ENCODE measurements around the gene GALNTL6. TPM values are rescaled to one million over a fixed set of nuclear protein-coding genes. Genes with fewer than 3 reads are reported as not detected.

GALNTL6 gene
- polyA plus RNA-seq, 5 donors = 0.06 to 0.13 (median 0.08) TPM

GRCh38 chr4:172806841-172807240 lies 993.6 kb downstream of the GALNTL6 start:
- no peak for DNase-seq

GRCh38 chr4:172808196-172808595 lies 995.0 kb downstream of the GALNTL6 start:
- no peak for DNase-seq

DNA sequence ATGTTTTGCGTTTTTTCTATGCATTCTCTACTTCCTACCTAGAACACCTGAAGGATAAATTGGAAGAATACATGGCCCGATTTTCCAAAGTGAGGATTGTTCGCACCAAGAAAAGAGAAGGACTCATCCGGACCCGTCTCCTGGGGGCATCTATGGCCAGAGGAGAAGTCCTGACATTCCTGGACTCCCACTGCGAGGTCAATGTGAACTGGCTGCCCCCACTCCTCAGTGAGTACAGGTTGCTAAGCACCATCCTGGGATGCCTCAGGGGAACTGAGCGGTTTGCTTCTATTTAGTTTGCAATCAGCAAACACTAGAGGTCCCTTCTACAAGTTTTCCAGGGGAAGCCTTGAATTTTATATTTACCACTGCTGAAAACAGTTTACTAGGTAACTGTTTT lies 996.1 kb downstream of the GALNTL6 start:
- no peak for DNase-seq

DNA sequence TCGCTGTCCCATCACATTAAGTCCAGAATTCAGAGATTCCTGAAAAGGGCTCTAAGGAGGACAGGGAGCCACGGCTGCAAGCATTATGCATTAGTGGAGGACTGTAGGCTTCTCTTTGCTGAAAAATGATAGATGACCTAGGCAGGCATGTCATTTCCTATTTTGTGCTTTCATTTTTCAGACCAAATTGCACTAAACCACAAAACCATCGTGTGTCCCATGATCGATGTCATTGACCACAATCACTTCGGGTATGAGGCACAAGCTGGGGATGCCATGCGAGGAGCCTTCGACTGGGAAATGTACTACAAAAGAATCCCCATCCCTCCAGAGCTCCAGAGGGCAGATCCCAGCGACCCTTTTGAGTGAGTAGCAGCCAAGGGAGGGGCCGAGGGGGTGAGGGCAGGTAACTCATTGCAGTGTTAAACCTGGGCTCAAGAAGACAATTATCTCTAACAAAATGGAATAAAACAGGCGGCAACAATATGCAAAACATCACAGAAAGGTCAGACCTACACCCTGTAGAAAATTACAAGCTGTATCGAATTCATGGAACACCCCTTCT lies 1000.2 kb downstream of the GALNTL6 start:
- no peak for DNase-seq

GRCh38 chr4:172815499-172816164 lies 1002.4 kb downstream of the GALNTL6 start:
- no peak for DNase-seq

- no peak for DNase-seq
These were observed 1005.7 kb downstream of the GALNTL6 start for GRCh38 chr4:172818901-172819300.

- DNase-seq = no peak
These were observed 1006.1 kb downstream of the GALNTL6 start for GRCh38 chr4:172819353-172819752.

- no peak for DNase-seq
These were observed 1009.1 kb downstream of the GALNTL6 start for GRCh38 chr4:172822331-172822730.

GRCh38 chr4:172826346-172826745 lies 1013.1 kb downstream of the GALNTL6 start:
- DNase-seq = no peak

- DNase-seq = no peak
These were observed 1013.7 kb downstream of the GALNTL6 start for GRCh38 chr4:172826861-172827260.

GRCh38 chr4:172830295-172830764 lies 1017.1 kb downstream of the GALNTL6 start:
- no peak for DNase-seq

DNA sequence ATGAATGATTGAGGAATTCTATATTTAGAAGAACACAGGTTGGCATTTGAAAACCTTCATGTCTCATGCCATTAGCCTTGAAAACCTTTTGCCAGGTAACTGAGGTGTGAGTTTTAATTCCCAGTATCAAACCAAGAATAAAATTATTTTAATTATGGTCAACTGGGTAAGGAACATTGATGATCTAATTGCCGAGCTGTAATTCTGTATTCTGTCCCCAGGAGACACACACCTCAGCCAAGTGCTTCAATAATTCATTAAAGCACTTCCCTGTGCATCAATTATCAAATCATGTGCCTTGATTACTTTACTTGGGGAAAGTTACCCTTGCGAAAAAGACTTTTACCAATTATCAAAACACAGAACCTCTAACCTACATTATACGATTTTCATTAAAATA lies 1023.5 kb downstream of the GALNTL6 start:
- DNase-seq = no peak

DNA sequence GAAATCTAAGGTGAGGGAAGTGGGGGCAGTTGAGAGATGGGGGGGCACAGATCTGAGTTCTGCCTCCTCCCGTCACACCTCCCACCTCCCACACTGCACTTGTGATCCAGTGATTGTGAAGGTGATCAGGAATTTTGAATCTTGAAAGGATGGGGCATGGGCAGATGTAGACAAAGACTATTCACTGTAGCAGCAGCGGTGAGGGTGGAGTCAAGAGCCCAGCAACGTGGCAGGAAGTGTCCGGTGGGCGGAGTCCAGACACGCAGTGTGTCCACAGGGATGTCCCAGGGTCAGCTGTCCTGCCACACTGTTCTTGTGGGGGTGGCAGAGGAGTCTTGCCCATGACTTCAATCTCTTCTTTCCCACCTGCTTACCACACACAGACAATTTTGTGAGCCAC lies 1024.9 kb downstream of the GALNTL6 start:
- no peak for DNase-seq

- DNase-seq = no peak
These were observed 1025.7 kb downstream of the GALNTL6 start for GRCh38 chr4:172838943-172839342.

- DNase-seq = no peak
These were observed 1029.6 kb downstream of the GALNTL6 start for GRCh38 chr4:172842779-172843178.

- no peak for DNase-seq
These were observed 1030.0 kb downstream of the GALNTL6 start for GRCh38 chr4:172843192-172843591.

GRCh38 chr4:172844556-172844955 lies 1031.4 kb downstream of the GALNTL6 start:
- DNase-seq = no peak

GRCh38 chr4:172845281-172845680 lies 1032.1 kb downstream of the GALNTL6 start:
- no peak for DNase-seq

- no peak for DNase-seq
These were observed 1037.6 kb downstream of the GALNTL6 start for GRCh38 chr4:172850838-172851237.

- DNase-seq = no peak
These were observed 1038.3 kb downstream of the GALNTL6 start for GRCh38 chr4:172851534-172851933.

DNA sequence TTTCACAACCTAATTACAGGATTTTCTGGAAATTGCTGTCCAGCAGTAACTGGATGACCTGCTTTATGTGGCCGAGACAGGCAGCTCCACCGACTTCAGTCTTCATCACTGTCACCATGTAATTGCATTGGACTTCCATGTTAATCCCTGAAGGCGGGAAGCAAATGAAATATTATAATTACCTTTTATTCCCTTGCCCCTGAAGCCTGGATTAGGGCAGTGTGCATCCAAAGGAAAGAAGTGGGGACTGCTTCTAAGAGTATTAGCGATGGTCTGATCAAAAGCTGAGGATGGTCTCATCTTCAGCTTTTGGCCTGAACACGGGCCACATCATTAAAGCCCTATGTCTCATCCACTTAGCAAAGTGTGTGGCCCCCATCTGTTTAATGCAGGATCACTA lies 1043.8 kb downstream of the GALNTL6 start:
- no peak for DNase-seq

GRCh38 chr4:172858731-172859230 lies 1045.6 kb downstream of the GALNTL6 start:
- DNase-seq = no peak

- DNase-seq = no peak
These were observed 1051.9 kb downstream of the GALNTL6 start for GRCh38 chr4:172865103-172865502.
